Fibroblast of villous mesenchyme (primary cell): ENCODE results near the gene PRSS38. TPM values are rescaled to one million over a fixed set of nuclear protein-coding genes. Genes with fewer than 3 reads are reported as not detected.
"Not testable (repeated sequence)": the region's sequence is repeated elsewhere in the genome, so short reads cannot be mapped to it uniquely, and the experiment has no call there.

ENCODE experiments used
- DNase-seq: peaks from one replicate; pipeline ENCODE4 v3.0.0-alpha.2; 2010; ENCODE audit warnings: low read depth
- H3K4me3 ChIP-seq: 2 replicates; pipeline ENCODE4 v1.5.1; 2011; ENCODE audit warnings: low read depth, mild to moderate bottlenecking, low read length
- total RNA-seq: library from RNA; depleted of rRNA; stranded (reverse); fragments of >200 nt; gene quantifications from 2 replicates; pipeline ENCODE4 v1.2.3, GENCODE V29; 2012
- TF ChIP-seq, protein P1 (sequence below): IDR thresholded peaks from 2 replicates; pipeline ENCODE4 v1.5.1; 2012; ENCODE audit warnings: low read depth, mild to moderate bottlenecking, low read length; ENCODE audit not compliant: insufficient read depth

The PRSS38 gene
- total RNA-seq, 1 donor: not detected

- H3K4me3 ChIP-seq: no peak overlapping the region
- DNase-seq: no peak
- TF ChIP-seq, protein P1, sequence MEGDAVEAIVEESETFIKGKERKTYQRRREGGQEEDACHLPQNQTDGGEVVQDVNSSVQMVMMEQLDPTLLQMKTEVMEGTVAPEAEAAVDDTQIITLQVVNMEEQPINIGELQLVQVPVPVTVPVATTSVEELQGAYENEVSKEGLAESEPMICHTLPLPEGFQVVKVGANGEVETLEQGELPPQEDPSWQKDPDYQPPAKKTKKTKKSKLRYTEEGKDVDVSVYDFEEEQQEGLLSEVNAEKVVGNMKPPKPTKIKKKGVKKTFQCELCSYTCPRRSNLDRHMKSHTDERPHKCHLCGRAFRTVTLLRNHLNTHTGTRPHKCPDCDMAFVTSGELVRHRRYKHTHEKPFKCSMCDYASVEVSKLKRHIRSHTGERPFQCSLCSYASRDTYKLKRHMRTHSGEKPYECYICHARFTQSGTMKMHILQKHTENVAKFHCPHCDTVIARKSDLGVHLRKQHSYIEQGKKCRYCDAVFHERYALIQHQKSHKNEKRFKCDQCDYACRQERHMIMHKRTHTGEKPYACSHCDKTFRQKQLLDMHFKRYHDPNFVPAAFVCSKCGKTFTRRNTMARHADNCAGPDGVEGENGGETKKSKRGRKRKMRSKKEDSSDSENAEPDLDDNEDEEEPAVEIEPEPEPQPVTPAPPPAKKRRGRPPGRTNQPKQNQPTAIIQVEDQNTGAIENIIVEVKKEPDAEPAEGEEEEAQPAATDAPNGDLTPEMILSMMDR: no peak
Measured at GRCh38 chr1:227870366-227870765, 54.9 kb downstream of the PRSS38 start.

- H3K4me3 ChIP-seq, DNase-seq: not testable (repeated sequence)
Measured at GRCh38 chr1:227871892-227872291, 56.4 kb downstream of the PRSS38 start.

DNA sequence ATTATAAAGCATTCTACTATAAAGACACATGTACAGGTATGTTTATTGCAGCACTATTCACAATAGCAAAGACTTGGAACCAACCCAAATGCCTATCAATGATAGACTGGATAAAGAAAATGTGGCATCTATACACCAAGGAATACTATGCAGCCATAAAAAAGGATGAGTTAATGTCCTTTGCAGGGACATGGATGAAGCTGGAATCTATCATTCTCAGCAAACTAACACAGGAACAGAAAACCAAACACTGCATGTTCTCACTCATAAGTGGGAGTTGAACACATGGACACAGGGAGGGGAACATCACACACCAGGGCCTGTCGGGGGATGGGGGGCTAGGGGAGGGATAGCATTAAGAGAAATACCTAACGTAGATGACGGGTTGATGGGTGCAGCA is 62.3 kb downstream of the PRSS38 start:
- DNase-seq, H3K4me3 ChIP-seq: not testable (repeated sequence)

- TF ChIP-seq, protein P1: no peak
- no peak overlapping the region for H3K4me3 ChIP-seq
- DNase-seq: no peak
Measured at GRCh38 chr1:227880342-227880924, 65.0 kb downstream of the PRSS38 start.

GRCh38 chr1:227883073-227883520 is 67.6 kb downstream of the PRSS38 start:
- no peak overlapping the region for H3K4me3 ChIP-seq
- no peak for DNase-seq
- TF ChIP-seq, protein P1: no peak

DNA sequence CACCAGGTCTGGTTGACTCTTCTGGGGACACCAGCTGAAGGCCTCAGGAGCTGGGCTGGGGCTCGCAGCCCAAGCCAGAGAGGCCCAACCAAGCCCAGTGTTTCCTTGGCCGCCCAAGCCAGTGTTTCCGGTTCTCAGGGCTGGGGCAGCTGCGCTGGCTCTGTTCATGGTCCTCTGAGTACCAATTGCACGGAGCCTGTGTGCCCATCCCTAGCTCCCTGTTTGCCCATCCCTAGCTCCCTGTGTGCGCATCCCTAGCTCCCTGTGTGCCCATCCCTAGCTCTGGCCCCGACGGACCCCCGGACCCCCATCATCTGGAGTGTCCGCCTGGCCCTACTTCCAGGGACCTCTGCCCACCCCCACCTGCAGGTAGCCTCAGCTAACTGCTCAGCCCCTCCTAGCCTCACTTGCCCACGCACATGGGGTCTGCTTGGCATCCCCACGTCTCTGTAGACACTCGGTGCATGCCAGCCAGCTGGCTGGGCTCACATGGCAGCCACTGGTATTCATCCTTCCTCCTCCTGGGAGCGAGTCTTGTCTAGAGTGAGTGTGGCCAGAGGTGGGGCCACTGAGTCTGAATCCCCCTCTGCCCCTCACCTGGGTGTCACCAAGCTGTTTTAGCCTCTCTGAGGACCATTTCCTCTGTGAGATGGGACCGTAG is 68.3 kb downstream of the PRSS38 start:
- H3K4me3 ChIP-seq: no peak overlapping the region
- TF ChIP-seq, protein P1: no peak
- no peak for DNase-seq

DNA sequence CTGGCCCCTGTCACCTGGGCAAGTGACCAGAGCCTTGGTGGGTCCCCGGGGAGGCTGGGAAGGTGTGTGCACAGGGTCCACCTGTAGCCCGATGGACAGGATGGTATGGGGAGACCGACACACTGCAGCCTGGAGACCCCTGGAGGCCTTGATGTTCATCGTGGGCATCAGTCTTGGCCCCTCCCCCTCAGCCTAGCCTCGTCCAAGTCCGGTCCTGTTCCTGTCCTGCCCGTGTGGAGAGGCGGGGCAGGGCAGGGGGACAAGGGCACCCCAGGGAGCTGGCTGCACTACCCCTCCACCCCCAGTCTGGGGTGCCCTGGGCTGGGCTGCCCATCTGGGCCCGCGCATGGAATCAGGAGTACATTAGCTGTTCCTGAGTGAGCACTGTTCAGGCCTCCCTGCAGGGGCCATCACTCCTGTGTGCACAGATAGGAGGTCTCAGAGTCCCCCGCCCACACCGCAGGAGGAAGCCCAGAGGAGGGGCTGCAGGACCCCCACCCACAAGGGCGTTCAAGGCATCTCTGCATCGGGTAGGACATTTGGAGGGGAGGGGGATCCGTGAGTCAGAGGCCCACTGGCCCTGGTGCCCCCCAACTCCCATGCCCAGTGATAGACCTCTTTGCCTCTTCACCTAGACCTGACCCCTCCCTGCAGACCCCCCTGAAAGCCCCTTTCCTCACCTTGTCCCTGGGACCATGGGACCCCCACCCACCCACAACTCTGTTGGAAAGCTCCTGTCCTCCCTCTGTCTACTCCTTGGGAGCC is 69.1 kb downstream of the PRSS38 start:
- DNase-seq: no peak
- no peak overlapping the region for H3K4me3 ChIP-seq
- TF ChIP-seq, protein P1: no peak
